ENCODE data around the gene CC2D2A. TPM values are rescaled to one million over a fixed set of nuclear protein-coding genes. Genes with fewer than 3 reads are reported as not detected.
A peak's percentile ranks its signal among the peaks of the same experiment; 100 is the strongest.

Gene CC2D2A
- total RNA-seq, 1 donor from 2014 or later: 9.6 TPM

- peaks cover 21% of the 10 kb centered on the region for H3K4me1 ChIP-seq
- H3K27me3 ChIP-seq (ENCODE audit: low read depth): no peaks in the 10 kb centered on the region
- DNase-seq: no peak
- no peaks in the 10 kb centered on the region for H3K9me3 ChIP-seq (replicated peaks)
- intact Hi-C loops (cut with micrococcal nuclease): no loop called here
- no peak for TF ChIP-seq CTCF (IDR thresholded peaks at IDR 0.05; ENCODE audit: borderline replicate concordance)
- H3K36me3 ChIP-seq: peaks cover 27% of the 10 kb centered on the region
- no peak overlapping the region for H3K27ac ChIP-seq (replicated peaks)
- H3K4me3 ChIP-seq: no peak overlapping the region
These were observed 72.3 kb downstream of the CC2D2A start for GRCh38 chr4:15541941-15542340.

- no peak overlapping the region for H3K4me3 ChIP-seq
- H3K4me1 ChIP-seq: peaks cover 21% of the 10 kb centered on the region
- peak overlapping the region; percentile 47 for H3K27ac ChIP-seq (replicated peaks)
- H3K27me3 ChIP-seq (ENCODE audit: low read depth): no peaks in the 10 kb centered on the region
- intact Hi-C loops (cut with micrococcal nuclease): no loop called here
- H3K36me3 ChIP-seq: peaks cover 19% of the 10 kb centered on the region
- no peaks in the 10 kb centered on the region for H3K9me3 ChIP-seq (replicated peaks)
- peak; percentile 18 for TF ChIP-seq CTCF (IDR thresholded peaks at IDR 0.05; ENCODE audit: borderline replicate concordance)
- peak; percentile 26 for DNase-seq
These were observed 73.1 kb downstream of the CC2D2A start for GRCh38 chr4:15542760-15543159.

DNA sequence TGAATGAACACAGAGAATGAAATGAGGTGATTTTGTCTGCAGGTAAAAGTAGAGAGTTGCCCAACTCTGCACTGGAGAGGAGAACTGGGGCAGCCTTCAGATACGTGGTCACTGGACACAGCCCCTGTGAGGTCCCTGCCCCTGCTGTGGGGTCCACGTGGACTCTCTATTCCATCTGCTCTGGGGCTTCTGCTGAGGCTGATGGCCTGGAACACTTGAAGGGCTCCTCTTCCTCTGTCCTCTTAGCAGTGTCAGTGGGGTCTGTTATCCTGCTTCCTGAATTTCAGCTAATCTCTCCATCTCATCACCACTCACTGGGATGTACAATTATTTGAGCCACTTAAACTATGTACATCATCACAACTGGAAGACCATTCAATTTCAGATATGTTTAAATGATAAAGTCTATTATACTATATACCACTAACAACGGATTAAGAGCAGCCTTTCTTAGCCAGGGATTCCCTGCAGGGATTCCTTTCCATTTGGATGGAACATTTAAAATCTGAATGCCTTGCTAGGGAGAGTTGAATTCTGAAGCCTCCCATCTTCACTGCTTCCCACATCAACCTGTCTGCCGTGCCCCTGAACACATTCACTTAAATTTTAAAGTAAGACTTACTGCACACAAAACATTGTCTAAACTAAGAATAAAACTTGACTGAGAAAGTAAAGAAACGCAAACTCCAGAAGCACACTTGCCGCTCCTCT is 74.0 kb downstream of the CC2D2A start:
- peaks cover 21% of the 10 kb centered on the region for H3K4me1 ChIP-seq
- H3K4me3 ChIP-seq: no peak overlapping the region
- no peak overlapping the region for H3K27ac ChIP-seq (replicated peaks)
- no peaks in the 10 kb centered on the region for H3K9me3 ChIP-seq (replicated peaks)
- H3K36me3 ChIP-seq: peaks cover 10% of the 10 kb centered on the region
- no peaks in the 10 kb centered on the region for H3K27me3 ChIP-seq (ENCODE audit: low read depth)
- intact Hi-C loops (cut with micrococcal nuclease): no loop called here
- DNase-seq: no peak
- TF ChIP-seq CTCF (IDR thresholded peaks at IDR 0.05; ENCODE audit: borderline replicate concordance): no peak

DNA sequence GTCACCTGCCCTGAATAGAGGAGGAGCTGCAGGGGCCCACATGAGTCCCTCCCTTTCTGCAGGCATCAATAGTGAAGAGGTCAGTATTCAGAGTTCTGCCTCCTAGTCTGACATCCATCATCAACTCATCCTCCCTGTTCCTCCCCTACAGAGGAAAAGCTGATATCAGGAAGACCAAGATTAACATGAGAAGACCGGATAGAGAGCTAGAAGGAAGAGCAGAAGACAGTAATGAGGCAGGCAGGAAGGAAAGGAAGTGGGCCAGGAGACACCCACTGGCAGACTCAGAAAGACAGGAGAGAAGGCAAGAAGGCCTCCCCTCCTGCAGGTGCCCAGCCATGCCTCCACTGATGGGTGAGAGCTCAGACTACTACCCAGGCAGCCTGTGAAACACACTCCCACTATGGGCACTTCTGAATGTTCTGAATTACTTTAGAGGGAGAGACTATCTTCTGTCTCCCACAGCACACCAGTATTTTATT is 74.6 kb downstream of the CC2D2A start:
- Histone ChIP-seq H3K9me3 (replicated peaks) (no peaks in the 10 kb centered on the region), H3K36me3 (peaks cover 5% of the 10 kb centered on the region), H3K4me3 (no peak overlapping the region), H3K27ac (replicated peaks) (no peak overlapping the region), H3K4me1 (peaks cover 21% of the 10 kb centered on the region), H3K27me3 (ENCODE audit: low read depth) (no peaks in the 10 kb centered on the region)
- no peak for DNase-seq
- intact Hi-C loops (cut with micrococcal nuclease): no loop called here
- TF ChIP-seq CTCF (IDR thresholded peaks at IDR 0.05; ENCODE audit: borderline replicate concordance): no peak

GRCh38 chr4:15545371-15545770 is 75.7 kb downstream of the CC2D2A start:
- Histone ChIP-seq H3K27me3 (ENCODE audit: low read depth) (no peaks in the 10 kb centered on the region), H3K4me3 (no peak overlapping the region), H3K9me3 (replicated peaks) (no peaks in the 10 kb centered on the region), H3K36me3 (peaks cover 4% of the 10 kb centered on the region), H3K27ac (replicated peaks) (no peak overlapping the region), H3K4me1 (peaks cover 21% of the 10 kb centered on the region)
- no peak for DNase-seq
- intact Hi-C loops (cut with micrococcal nuclease): no loop called here
- no peak for TF ChIP-seq CTCF (IDR thresholded peaks at IDR 0.05; ENCODE audit: borderline replicate concordance)
